Fibroblast of gingiva (primary cell): ENCODE results near the gene JAKMIP1.

Source experiments
- DNase-seq: peaks from one replicate; pipeline ENCODE4 v3.0.0-alpha.2; 2011; ENCODE audit warnings: low read depth

The JAKMIP1 gene

GRCh38 chr4:6065166-6065565 is 135.2 kb downstream of the JAKMIP1 start:
- no peak for DNase-seq

GRCh38 chr4:6064383-6064782 is 136.0 kb downstream of the JAKMIP1 start:
- DNase-seq = no peak

- DNase-seq = no peak
Observed at GRCh38 chr4:6063684-6064083, 136.7 kb downstream of the JAKMIP1 start.

- DNase-seq = no peak
Observed at GRCh38 chr4:6062133-6062532, 138.2 kb downstream of the JAKMIP1 start.

- no peak for DNase-seq
Observed at GRCh38 chr4:6059375-6059805, 141.0 kb downstream of the JAKMIP1 start.

- no peak for DNase-seq
Observed at GRCh38 chr4:6058531-6059374, 141.6 kb downstream of the JAKMIP1 start.

GRCh38 chr4:6056976-6057766 is 143.2 kb downstream of the JAKMIP1 start:
- no peak for DNase-seq

GRCh38 chr4:6055436-6055835 is 144.9 kb downstream of the JAKMIP1 start:
- DNase-seq = no peak

GRCh38 chr4:6055030-6055429 is 145.3 kb downstream of the JAKMIP1 start:
- DNase-seq = no peak

- DNase-seq = no peak
Observed at GRCh38 chr4:6054162-6054922, 146.0 kb downstream of the JAKMIP1 start.

GRCh38 chr4:6052679-6053078 is 147.7 kb downstream of the JAKMIP1 start:
- no peak for DNase-seq

- no peak for DNase-seq
Observed at GRCh38 chr4:6050551-6050950, 149.8 kb downstream of the JAKMIP1 start.

- no peak for DNase-seq
Observed at GRCh38 chr4:6049985-6050384, 150.4 kb downstream of the JAKMIP1 start.

- no peak for DNase-seq
Observed at GRCh38 chr4:6049278-6049677, 151.1 kb downstream of the JAKMIP1 start.

GRCh38 chr4:6048537-6048936 is 151.8 kb downstream of the JAKMIP1 start:
- DNase-seq = no peak

- DNase-seq = no peak
Observed at GRCh38 chr4:6047130-6047673, 153.1 kb downstream of the JAKMIP1 start.

GRCh38 chr4:6046526-6047129 is 153.7 kb downstream of the JAKMIP1 start:
- DNase-seq = no peak

GRCh38 chr4:6044805-6045204 is 155.5 kb downstream of the JAKMIP1 start:
- DNase-seq = no peak

GRCh38 chr4:6044276-6044675 is 156.1 kb downstream of the JAKMIP1 start:
- DNase-seq = no peak

- DNase-seq = no peak
Observed at GRCh38 chr4:6043843-6044242, 156.5 kb downstream of the JAKMIP1 start.

- no peak for DNase-seq
Observed at GRCh38 chr4:6043188-6043587, 157.2 kb downstream of the JAKMIP1 start.
